DOHH2 (cell line): ENCODE measurements around the gene PPP2R2C.

Experiments
- H3F3A ChIP-seq: fragments of 200-600 bp; sonication (generic), shearing (Covaris generic); 2 replicates; pipeline ENCODE4 v1.6.0; 2016; ENCODE audit warnings: antibody characterized with exemption, mild to moderate bottlenecking; ENCODE audit not compliant: control insufficient read depth, insufficient read depth
- H3K27ac ChIP-seq: fragments of 200-600 bp; sonication (generic); 2 replicates; pipeline ENCODE4 v1.5.1; 2014; ENCODE audit warnings: low read depth, mild to moderate bottlenecking, low read length, moderate library complexity
- H3K27me3 ChIP-seq: fragments of 200-600 bp; sonication (generic); 2 replicates; pipeline ENCODE4 v1.6.1; 2014; ENCODE audit warnings: mild to moderate bottlenecking, low read length, mixed read lengths; ENCODE audit not compliant: control insufficient read depth
- H3K36me3 ChIP-seq: fragments of 200-600 bp; sonication (generic); 2 replicates; pipeline ENCODE4 v1.6.1; 2014; ENCODE audit warnings: mild to moderate bottlenecking, low read length, moderate library complexity, mixed read lengths; ENCODE audit not compliant: control insufficient read depth
- H3K4me1 ChIP-seq: fragments of 200-600 bp; sonication (generic); 2 replicates; pipeline ENCODE4 v1.6.1; 2014; ENCODE audit warnings: mild to moderate bottlenecking, low read length, mixed read lengths; ENCODE audit not compliant: control insufficient read depth
- H3K4me2 ChIP-seq: fragments of 200-600 bp; sonication (generic); 2 replicates; pipeline ENCODE4 v1.6.0; 2014; ENCODE audit warnings: mild to moderate bottlenecking, low read length, moderate library complexity
- H3K4me3 ChIP-seq: fragments of 200-600 bp; sonication (generic); 2 replicates; pipeline ENCODE4 v1.5.1; 2014; ENCODE audit warnings: mild to moderate bottlenecking, low read length, mixed read lengths
- H3K79me2 ChIP-seq: fragments of 200-600 bp; sonication (generic); 2 replicates; pipeline ENCODE4 v1.6.1; 2014; ENCODE audit warnings: mild to moderate bottlenecking, low read length, mixed read lengths; ENCODE audit not compliant: control insufficient read depth
- H3K9me2 ChIP-seq: fragments of 200-600 bp; sonication (generic); replicated peaks from 2 replicates; pipeline ENCODE4 v1.6.1; 2014; ENCODE audit warnings: mild to moderate bottlenecking, low read length, mixed read lengths; ENCODE audit not compliant: control insufficient read depth
- H3K9me3 ChIP-seq: fragments of 200-600 bp; sonication (generic); 2 replicates; pipeline ENCODE4 v1.6.1; 2014; ENCODE audit warnings: antibody characterized with exemption, low read length, mixed read lengths; ENCODE audit not compliant: control insufficient read depth, insufficient read depth
- H4K20me1 ChIP-seq: fragments of 200-600 bp; sonication (generic); 2 replicates; pipeline ENCODE4 v1.6.0; 2014; ENCODE audit warnings: low read depth, mild to moderate bottlenecking, antibody characterized with exemption, low read length, moderate library complexity; ENCODE audit not compliant: control insufficient read depth, insufficient read depth
- CTCF ChIP-seq: fragments of 200-600 bp; sonication (generic); IDR thresholded peaks from one replicate; pipeline ENCODE4 v1.5.1; 2014; ENCODE audit warnings: antibody characterized with exemption, mild to moderate bottlenecking, low read depth, low read length; ENCODE audit not compliant: poor library complexity, severe bottlenecking
- EZH2phosphoT487 ChIP-seq: fragments of 200-600 bp; sonication (generic); IDR thresholded peaks from 2 replicates; pipeline ENCODE4 v1.6.1; 2017; ENCODE audit warnings: borderline replicate concordance, mild to moderate bottlenecking, antibody characterized with exemption, low read length, moderate library complexity, mixed read lengths

Gene PPP2R2C

GRCh38 chr4:6281436-6282313 is 190.7 kb downstream of the PPP2R2C start:
- Histone ChIP-seq H3K79me2 (no peaks in the 10 kb centered on the region), H3K4me3 (no peak overlapping the region), H3K4me1 (no peaks in the 10 kb centered on the region), H3K4me2 (no peak overlapping the region), H3K9me3 (no peaks in the 10 kb centered on the region), H3K27ac (no peak overlapping the region), H3F3A (no peaks in the 10 kb centered on the region), H3K9me2 (no peaks in the 10 kb centered on the region), H3K27me3 (no peaks in the 10 kb centered on the region), H4K20me1 (no peaks in the 10 kb centered on the region), H3K36me3 (no peaks in the 10 kb centered on the region)
- TF ChIP-seq CTCF (no peak), EZH2phosphoT487 (no peak)

- no peaks in the 10 kb centered on the region for H3K79me2 ChIP-seq
- H3K36me3 ChIP-seq, result no peaks in the 10 kb centered on the region
- no peak overlapping the region for H3K4me2 ChIP-seq
- H3F3A ChIP-seq, result no peaks in the 10 kb centered on the region
- H3K9me3 ChIP-seq, result no peaks in the 10 kb centered on the region
- H4K20me1 ChIP-seq, result no peaks in the 10 kb centered on the region
- no peaks in the 10 kb centered on the region for H3K4me1 ChIP-seq
- no peak for TF ChIP-seq EZH2phosphoT487
- TF ChIP-seq CTCF, result no peak
- no peaks in the 10 kb centered on the region for H3K9me2 ChIP-seq
- H3K27me3 ChIP-seq, result no peaks in the 10 kb centered on the region
- H3K4me3 ChIP-seq, result no peak overlapping the region
- no peak overlapping the region for H3K27ac ChIP-seq
These were observed 191.9 kb downstream of the PPP2R2C start for GRCh38 chr4:6280365-6280996.

- no peak for TF ChIP-seq EZH2phosphoT487
- TF ChIP-seq CTCF, result no peak
- no peaks in the 10 kb centered on the region for H3F3A ChIP-seq
- H3K9me3 ChIP-seq, result no peaks in the 10 kb centered on the region
- no peaks in the 10 kb centered on the region for H3K36me3 ChIP-seq
- no peaks in the 10 kb centered on the region; the same call in 1 of the 2 replicates for H4K20me1 ChIP-seq
- no peak overlapping the region for H3K4me3 ChIP-seq
- H3K4me1 ChIP-seq, result no peaks in the 10 kb centered on the region
- no peaks in the 10 kb centered on the region for H3K27me3 ChIP-seq
- H3K4me2 ChIP-seq, result no peak overlapping the region
- H3K27ac ChIP-seq, result no peak overlapping the region
- no peaks in the 10 kb centered on the region for H3K9me2 ChIP-seq
- H3K79me2 ChIP-seq, result no peaks in the 10 kb centered on the region
These were observed 192.7 kb downstream of the PPP2R2C start for GRCh38 chr4:6279582-6280289.
